Nephron (organoid): ENCODE data around the gene OR51A2.
"Not testable (repeated sequence)": the region's sequence is repeated elsewhere in the genome, so short reads cannot be mapped to it uniquely, and the experiment has no call there.

Experiments
- H3K27ac Mint-ChIP-seq, 3 experiments: 2 replicates each; pipeline ENCODE4 v1.8.0; 2020; ENCODE audit warnings: mixed read lengths in 3 of 3, mild to moderate bottlenecking in 2 of 3, moderate library complexity in 1 of 3
- H3K27me3 Mint-ChIP-seq: 2 replicates; pipeline ENCODE4 v1.8.0; 2021; ENCODE audit warnings: low read depth, mild to moderate bottlenecking, moderate library complexity, mixed read lengths
- H3K36me3 Mint-ChIP-seq: 2 replicates; pipeline ENCODE4 v1.8.0; 2020; ENCODE audit warnings: low read depth, mixed read lengths
- H3K4me1 Mint-ChIP-seq: 2 replicates; pipeline ENCODE4 v1.8.0; 2020; ENCODE audit warnings: mixed read lengths
- H3K4me3 Mint-ChIP-seq, 3 experiments: 2 replicates each; pipeline ENCODE4 v1.8.0; 2020; ENCODE audit warnings: mild to moderate bottlenecking in 3 of 3, mixed read lengths in 3 of 3, moderate library complexity in 2 of 3
- H3K9me3 Mint-ChIP-seq: 2 replicates; pipeline ENCODE4 v1.8.0; 2020; ENCODE audit warnings: mixed read lengths
- TF ChIP-seq, protein P1 (sequence below), 3 experiments: fragments of 200-600 bp; sonication (generic); IDR thresholded peaks; one replicate each; pipeline ENCODE4 v1.5.0; 2021; ENCODE audit warnings: antibody characterized with exemption in 3 of 3; ENCODE audit not compliant: unreplicated experiment in 3 of 3

Gene OR51A2, protein sequence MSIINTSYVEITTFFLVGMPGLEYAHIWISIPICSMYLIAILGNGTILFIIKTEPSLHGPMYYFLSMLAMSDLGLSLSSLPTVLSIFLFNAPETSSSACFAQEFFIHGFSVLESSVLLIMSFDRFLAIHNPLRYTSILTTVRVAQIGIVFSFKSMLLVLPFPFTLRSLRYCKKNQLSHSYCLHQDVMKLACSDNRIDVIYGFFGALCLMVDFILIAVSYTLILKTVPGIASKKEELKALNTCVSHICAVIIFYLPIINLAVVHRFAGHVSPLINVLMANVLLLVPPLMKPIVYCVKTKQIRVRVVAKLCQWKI

DNA sequence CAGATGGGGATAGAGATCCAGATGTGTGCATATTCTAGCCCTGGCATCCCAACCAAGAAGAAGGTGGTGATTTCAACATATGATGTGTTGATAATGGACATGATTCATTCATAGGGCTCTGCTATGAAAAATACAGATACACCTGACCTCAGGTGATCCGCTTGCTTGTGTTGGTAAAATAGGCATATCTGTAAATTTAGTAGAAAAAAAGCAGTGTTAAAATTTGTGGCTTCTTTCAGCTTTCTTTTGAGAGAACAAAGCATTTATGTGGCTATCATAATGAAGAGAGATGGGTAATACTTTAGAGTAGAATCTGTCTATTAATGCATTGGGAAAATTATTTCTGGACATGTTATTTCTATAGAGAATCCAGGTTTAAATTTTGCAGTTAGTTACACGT is at the start of gene OR51A2:
OR51A2 (minus strand) TSS at position 101 of the 400 bp plus-strand sequence; CDS start at position 101, 0 bp downstream.
- not testable (repeated sequence) for H3K27me3 Mint-ChIP-seq, H3K9me3 Mint-ChIP-seq, H3K4me3 Mint-ChIP-seq, H3K36me3 Mint-ChIP-seq, H3K27ac Mint-ChIP-seq, H3K4me1 Mint-ChIP-seq

DNA sequence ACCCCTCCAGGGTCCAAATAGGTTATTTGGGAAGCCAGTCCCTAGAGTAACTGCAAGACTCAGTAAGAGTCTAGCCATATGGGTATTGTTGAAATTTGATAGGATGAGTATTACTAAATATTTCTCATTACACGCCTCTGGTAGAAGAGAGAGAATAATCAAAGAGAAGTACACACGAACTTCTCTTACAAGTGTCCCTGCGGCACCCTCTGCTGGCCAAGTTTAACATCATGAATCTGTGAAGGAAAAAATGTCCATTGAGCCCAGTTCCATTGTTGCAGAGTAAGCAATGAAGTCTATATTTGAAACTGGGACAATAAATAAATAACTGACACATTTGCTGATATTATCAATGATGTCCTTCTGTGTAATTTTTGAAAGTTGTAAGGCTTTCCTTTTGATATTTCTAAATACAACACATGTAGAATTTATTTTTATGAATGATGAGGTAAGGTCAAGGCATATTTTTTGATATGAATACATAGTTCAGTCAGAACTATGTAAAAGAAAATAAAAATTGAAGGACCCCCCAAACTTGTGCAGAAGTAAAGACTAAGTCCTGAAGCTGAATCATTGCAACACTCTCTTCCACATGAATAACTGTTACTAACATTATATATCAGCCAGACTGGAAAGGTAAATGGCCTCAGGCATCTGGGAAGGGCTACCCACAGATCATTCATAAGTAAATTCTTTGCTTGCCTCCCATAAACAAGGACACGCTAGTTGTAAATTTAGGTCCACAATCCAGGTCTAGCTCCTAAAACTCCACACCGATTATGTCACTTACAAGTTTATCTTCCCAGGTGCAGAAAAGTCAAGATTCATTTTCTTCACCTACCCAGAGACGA is 49.1 kb upstream of the OR51A2 start:
- H3K4me3 Mint-ChIP-seq, result no peak overlapping the region
- no peaks in the 10 kb centered on the region for H3K36me3 Mint-ChIP-seq
- TF ChIP-seq, protein P1, sequence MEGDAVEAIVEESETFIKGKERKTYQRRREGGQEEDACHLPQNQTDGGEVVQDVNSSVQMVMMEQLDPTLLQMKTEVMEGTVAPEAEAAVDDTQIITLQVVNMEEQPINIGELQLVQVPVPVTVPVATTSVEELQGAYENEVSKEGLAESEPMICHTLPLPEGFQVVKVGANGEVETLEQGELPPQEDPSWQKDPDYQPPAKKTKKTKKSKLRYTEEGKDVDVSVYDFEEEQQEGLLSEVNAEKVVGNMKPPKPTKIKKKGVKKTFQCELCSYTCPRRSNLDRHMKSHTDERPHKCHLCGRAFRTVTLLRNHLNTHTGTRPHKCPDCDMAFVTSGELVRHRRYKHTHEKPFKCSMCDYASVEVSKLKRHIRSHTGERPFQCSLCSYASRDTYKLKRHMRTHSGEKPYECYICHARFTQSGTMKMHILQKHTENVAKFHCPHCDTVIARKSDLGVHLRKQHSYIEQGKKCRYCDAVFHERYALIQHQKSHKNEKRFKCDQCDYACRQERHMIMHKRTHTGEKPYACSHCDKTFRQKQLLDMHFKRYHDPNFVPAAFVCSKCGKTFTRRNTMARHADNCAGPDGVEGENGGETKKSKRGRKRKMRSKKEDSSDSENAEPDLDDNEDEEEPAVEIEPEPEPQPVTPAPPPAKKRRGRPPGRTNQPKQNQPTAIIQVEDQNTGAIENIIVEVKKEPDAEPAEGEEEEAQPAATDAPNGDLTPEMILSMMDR (IDR thresholded peaks at IDR 0.05; ENCODE audit: unreplicated experiment in 3 of 3), result peak; percentile 74 to 81 (median 75)
- peaks cover 3% of the 10 kb centered on the region for H3K4me1 Mint-ChIP-seq
- no peaks in the 10 kb centered on the region for H3K9me3 Mint-ChIP-seq
- no peak overlapping the region for H3K27ac Mint-ChIP-seq
- no peaks in the 10 kb centered on the region for H3K27me3 Mint-ChIP-seq

DNA sequence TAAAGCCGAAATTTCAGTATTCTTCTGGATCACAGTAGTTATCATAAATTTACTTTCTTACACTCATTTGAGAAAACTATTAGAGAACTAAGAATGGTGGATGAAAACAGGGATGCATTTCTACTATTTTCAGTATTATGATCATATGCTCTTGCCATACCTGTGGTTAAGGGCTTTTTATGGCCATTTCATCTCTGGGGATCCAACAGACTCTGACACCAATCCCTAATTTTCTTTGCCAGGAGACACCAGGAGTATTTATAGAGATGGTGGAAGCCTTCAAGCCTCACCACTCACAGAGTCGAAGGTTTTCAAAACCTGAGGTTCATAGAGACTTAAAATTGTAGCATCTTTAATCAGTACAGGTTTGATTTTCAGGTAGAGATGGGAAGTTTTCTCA is 39.0 kb upstream of the OR51A2 start, which contains the start of gene OR51L1:
OR51L1 (plus strand) TSS at position 301 of the 400 bp plus-strand sequence. CDS start 4,132 bp downstream, outside the sequence.
- Mint-ChIP-seq H3K4me1 (no peaks in the 10 kb centered on the region), H3K27me3 (no peaks in the 10 kb centered on the region), H3K9me3 (no peaks in the 10 kb centered on the region), H3K27ac (no peak within 1 kb of the TSS), H3K36me3 (no peaks in the 10 kb centered on the region), H3K4me3 (no peak within 1 kb of the TSS)
- TF ChIP-seq, protein P1 (IDR thresholded peaks at IDR 0.05; ENCODE audit: unreplicated experiment in 3 of 3), result no peak

DNA sequence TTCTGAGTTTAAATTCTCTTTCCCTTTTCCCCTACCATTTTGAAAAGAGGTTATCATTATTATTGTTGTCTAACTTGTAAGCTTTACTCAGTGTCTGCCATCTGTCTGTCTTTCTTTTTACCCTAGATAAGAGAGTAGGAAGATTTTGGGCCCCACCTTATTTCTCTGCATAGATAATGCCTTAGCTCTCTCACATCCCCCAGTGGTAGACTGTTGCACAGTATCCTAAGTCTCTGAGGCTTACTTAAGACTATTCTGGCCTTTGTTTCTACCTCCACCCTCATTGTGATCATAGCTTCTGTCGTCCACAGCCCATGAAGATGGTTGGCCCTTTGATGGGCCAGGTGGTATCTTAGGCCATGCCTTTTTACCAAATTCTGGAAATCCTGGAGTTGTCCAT is 35.5 kb upstream of the OR51A2 start:
- Mint-ChIP-seq H3K4me1 (no peaks in the 10 kb centered on the region), H3K27me3 (no peaks in the 10 kb centered on the region), H3K36me3 (no peaks in the 10 kb centered on the region), H3K4me3 (no peak overlapping the region), H3K27ac (no peak overlapping the region), H3K9me3 (no peaks in the 10 kb centered on the region)
- TF ChIP-seq, protein P1 (IDR thresholded peaks at IDR 0.05; ENCODE audit: unreplicated experiment in 3 of 3), result peak in 2 of 3 experiments; percentile 20 to 25

DNA sequence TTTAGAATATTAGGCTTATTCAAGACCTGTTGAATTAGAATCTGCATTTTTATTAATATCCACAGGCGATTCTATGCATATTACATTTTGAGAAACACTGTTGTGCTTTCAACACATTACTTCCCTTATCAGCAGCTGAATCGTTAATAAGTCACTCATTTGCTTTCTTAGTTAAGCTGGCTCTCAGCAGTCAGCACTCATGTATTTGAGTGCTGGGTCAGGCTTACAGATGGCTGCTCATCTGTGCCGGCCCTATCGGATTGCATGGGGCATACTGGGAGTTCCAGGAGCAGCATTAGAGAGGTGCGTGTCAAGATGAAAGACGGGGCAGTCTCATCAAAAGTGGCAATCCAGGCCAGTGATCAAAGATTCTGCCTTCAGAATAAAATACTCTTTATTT is 28.3 kb upstream of the OR51A2 start:
- H3K27ac Mint-ChIP-seq, result peak overlapping the region; percentile 60 to 75 (median 69)
- H3K27me3 Mint-ChIP-seq, result no peaks in the 10 kb centered on the region
- H3K36me3 Mint-ChIP-seq, result no peaks in the 10 kb centered on the region
- peaks cover 15% of the 10 kb centered on the region for H3K4me1 Mint-ChIP-seq
- H3K4me3 Mint-ChIP-seq, result no peak overlapping the region
- TF ChIP-seq, protein P1 (IDR thresholded peaks at IDR 0.05; ENCODE audit: unreplicated experiment in 3 of 3), result no peak
- no peaks in the 10 kb centered on the region for H3K9me3 Mint-ChIP-seq

DNA sequence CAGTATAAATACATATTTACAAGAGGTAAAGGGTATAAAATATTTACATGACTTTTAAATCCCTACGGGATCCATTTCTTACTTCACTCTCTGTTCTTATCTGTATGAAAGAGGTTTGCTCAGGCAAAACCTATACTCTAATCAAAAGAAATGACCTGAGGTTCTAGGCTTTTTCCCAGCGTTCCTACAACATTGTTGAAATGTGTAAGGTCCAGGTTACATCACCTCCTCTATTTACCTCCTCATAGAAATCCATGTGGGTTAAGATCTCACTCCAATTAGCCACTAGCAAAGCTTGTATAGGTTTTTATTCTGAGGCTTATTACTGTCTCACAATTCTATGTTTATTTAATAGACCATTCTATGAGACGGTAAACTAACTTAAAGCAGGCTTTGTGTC is 27.2 kb upstream of the OR51A2 start:
- Mint-ChIP-seq H3K27me3 (no peaks in the 10 kb centered on the region), H3K27ac (peak overlapping the region in 1 of 3 experiments; percentile 7), H3K4me3 (no peak overlapping the region), H3K36me3 (no peaks in the 10 kb centered on the region), H3K4me1 (peaks cover 17% of the 10 kb centered on the region), H3K9me3 (peaks cover 2% of the 10 kb centered on the region)
- TF ChIP-seq, protein P1 (IDR thresholded peaks at IDR 0.05; ENCODE audit: unreplicated experiment in 3 of 3), result no peak
